HepG2 (cell line): Measurements from ENCODE around the gene TTLL4. TPM values are rescaled to one million over a fixed set of nuclear protein-coding genes. Genes with fewer than 3 reads are reported as not detected.

ENCODE experiments used
- ATAC-seq: fragments of 200-7000 bp; cut with Tn5 transposase; 3 replicates; pipeline ENCODE4 v1.9.1; 2020; ENCODE audit warnings: mild to moderate bottlenecking, moderate library complexity
- BruUV-seq: library from RNA; stranded (reverse); fragments of 400-500 nt; replicated peaks from 2 replicates; lab custom pipeline; 2021; lab: Mats Ljungman, UMichigan
- CTCF ChIA-PET: fragments of 300-600 bp; formaldehyde crosslinking; extraction: SDS; loops from one replicate; lab custom pipeline; 2021; ENCODE audit warnings: low total read pairs, inconsistent platforms, low intra/inter-chr PET ratio; lab: Yijun Ruan, JAX
- POLR2A ChIA-PET: fragments of 350-600 bp; sonication (Branson Sonifier 250); formaldehyde crosslinking; loops from one replicate; lab custom pipeline; 2020; ENCODE audit warnings: antibody characterized with exemption, inconsistent platforms; lab: Yijun Ruan, JAX
- DNase-seq: peaks from one replicate; pipeline ENCODE4 v3.0.0-alpha.2; 2015; ENCODE audit warnings: low spot score
- FAIRE-seq: peaks from 3 replicates; lab custom pipeline; 2011; peaks lifted over from hg19 to GRCh38; lab: Jason Lieb, UNC
- H2AFZ ChIP-seq: one replicate; pipeline ENCODE4 v1.6.1; 2011; ENCODE audit warnings: low read length, inconsistent platforms
- H3K27ac ChIP-seq: fragments of 300-600 bp; 3 replicates; pipeline ENCODE4 v1.8.0; 2011; ENCODE audit warnings: mixed run types, mild to moderate bottlenecking, mixed read lengths, low read length, inconsistent platforms; ENCODE audit not compliant: insufficient read depth; ENCODE audit errors: extremely low read length
- H3K27me3 ChIP-seq, 2 experiments: fragments of 200-600 bp in 1 of 2; 2 replicates in 1 of 2; 3 replicates in 1 of 2; pipeline versions ENCODE4 v1.6.0 to v1.8.0; 2011; ENCODE audit warnings: low read length in 2 of 2, mild to moderate bottlenecking in 2 of 2, moderate library complexity in 2 of 2, inconsistent platforms in 1 of 2; ENCODE audit not compliant: insufficient read depth in 2 of 2, control insufficient read depth in 1 of 2
- H3K36me3 ChIP-seq, 2 experiments: fragments of 200-600 bp in 1 of 2; replicated peaks in 1 of 2; 2 replicates in 1 of 2; 3 replicates in 1 of 2; pipeline versions ENCODE4 v1.5.1 to v1.8.0; 2011; ENCODE audit warnings: low read length in 2 of 2, inconsistent platforms in 1 of 2; ENCODE audit not compliant: insufficient read depth in 2 of 2, control insufficient read depth in 1 of 2
- H3K4me1 ChIP-seq: 2 replicates; pipeline ENCODE4 v1.5.1; 2012; ENCODE audit warnings: low read length, inconsistent platforms; ENCODE audit not compliant: insufficient read depth
- H3K4me2 ChIP-seq: 2 replicates; pipeline ENCODE4 v1.6.0; 2011; ENCODE audit warnings: low read depth, low read length, inconsistent platforms
- H3K4me3 ChIP-seq, 3 experiments: fragments of 200-600 bp in 1 of 3; sonication (generic), shearing (Covaris generic) in 1 of 3; replicated peaks in 1 of 3; 2 replicates each; pipeline ENCODE4 v1.5.1; 2011 to 2016; ENCODE audit warnings: low read length in 3 of 3, inconsistent platforms in 2 of 3, low read depth in 2 of 3, mild to moderate bottlenecking in 2 of 3, control low read depth in 1 of 3, mixed read lengths in 1 of 3; ENCODE audit not compliant: insufficient read depth in 1 of 3
- H3K79me2 ChIP-seq: one replicate; pipeline ENCODE4 v1.6.1; 2011; ENCODE audit warnings: low read length, inconsistent platforms; ENCODE audit not compliant: insufficient read depth
- H3K9ac ChIP-seq: 2 replicates; pipeline ENCODE4 v1.6.0; 2011; ENCODE audit warnings: mild to moderate bottlenecking, low read depth, low read length, inconsistent platforms; ENCODE audit not compliant: insufficient read depth
- H3K9me3 ChIP-seq: 2 replicates; pipeline ENCODE4 v1.5.1; 2012; ENCODE audit warnings: mild to moderate bottlenecking, low read length
- H4K20me1 ChIP-seq: 2 replicates; pipeline ENCODE4 v1.6.0; 2011; ENCODE audit warnings: inconsistent platforms, mild to moderate bottlenecking, low read length, moderate library complexity; ENCODE audit not compliant: insufficient read depth
- FLYWCH1 ChIP-seq: sonication (generic); formaldehyde crosslinking; IDR thresholded peaks from 2 replicates; pipeline ENCODE4 v1.8.1; 2023; ENCODE audit warnings: mild to moderate bottlenecking, missing genetic modification reagents
- HNRNPLL ChIP-seq: fragments of 200-400 bp; formaldehyde crosslinking; IDR thresholded peaks from 2 replicates; pipeline ENCODE4 v1.6.1; 2017; ENCODE audit warnings: mild to moderate bottlenecking, low read depth, low read length; ENCODE audit not compliant: poor library complexity, severe bottlenecking
- HNRNPUL1 ChIP-seq: fragments of 200-400 bp; formaldehyde crosslinking; IDR thresholded peaks from 2 replicates; pipeline ENCODE4 v1.6.1; 2017; ENCODE audit warnings: low read depth, mild to moderate bottlenecking, low read length, moderate library complexity
- MTA1 ChIP-seq: sonication (generic); formaldehyde crosslinking; IDR thresholded peaks from 2 replicates; pipeline ENCODE4 v1.4.0; 2020; ENCODE audit warnings: missing genetic modification reagents, mild to moderate bottlenecking, borderline replicate concordance
- RBM22 ChIP-seq: fragments of 200-400 bp; formaldehyde crosslinking; optimal IDR thresholded peaks from 2 replicates; pipeline ENCODE3; 2017; ENCODE audit warnings: mild to moderate bottlenecking, low read length, moderate library complexity
- ZFP82 ChIP-seq: sonication (generic); formaldehyde crosslinking; IDR thresholded peaks from 2 replicates; pipeline ENCODE4 v1.5.1; 2020; ENCODE audit warnings: mild to moderate bottlenecking, missing genetic modification reagents, borderline replicate concordance
- ZNF574 ChIP-seq: sonication (generic); formaldehyde crosslinking; IDR thresholded peaks from 2 replicates; pipeline ENCODE4 v1.4.0; 2020; ENCODE audit warnings: missing genetic modification reagents
- WGBS: methylation state at CpG from one replicate; pipeline ENCODE4 v1.1.6; 2017; ENCODE audit warnings: low lambda C conversion rate; 5-methylcytosine and 5-hydroxymethylcytosine counted together
- in situ Hi-C: cut with HindIII; loops from 2 replicates; pipeline ENCODE4 v1.10.0; 2017; ENCODE audit warnings: low pct_unique_long_range_greater_than_20kb; ENCODE audit not compliant: extremely low pct_ligation_motif_present
- intact Hi-C: fragments of 100-400 bp; cut with micrococcal nuclease; formaldehyde crosslinking; loops from one replicate; pipeline ENCODE4 v1.10.0; 2022; ENCODE audit not compliant: unreplicated experiment
- polyA plus RNA-seq, 8 experiments: library from polyadenylated mRNA; depleted of rRNA in 3 of 8; stranded (reverse) in 7 of 8; unstranded in 1 of 8; fragments of >200 nt; fragmentation: Illumina TruSeq in 4 of 8; extraction: Trizol in 4 of 8; gene quantifications; 2 replicates each; pipeline versions ENCODE4 v1.2.1 to v1.2.3, GENCODE V29; 2011 to 2016; ENCODE audit warnings: low read depth in 4 of 8, missing spikeins in 1 of 8, mixed read lengths in 1 of 8; ENCODE audit not compliant: insufficient read depth in 1 of 8
- total RNA-seq, 5 experiments: library from RNA; depleted of rRNA; stranded (reverse); fragments of >200 nt; fragmentation: Illumina TruSeq; extraction: Trizol; gene quantifications; 2 replicates each; pipeline ENCODE4 v1.2.3, GENCODE V29; 2016; ENCODE audit warnings: low read depth in 1 of 5

Gene TTLL4
- total and polyA plus RNA-seq, 2 of the 13 experiments (the other 11 are each of a cell fraction or from before 2014, with no cell fraction given), result 77.5 to 84.6 TPM

GRCh38 chr2:218761795-218762194 lies 51.2 kb downstream of the TTLL4 start:
- no peaks in the 10 kb centered on the region for H3K9me3 ChIP-seq
- H2AFZ ChIP-seq, result no peak overlapping the region
- FAIRE-seq (no peak), ATAC-seq (no peak), DNase-seq (no peak)
- H3K27me3 ChIP-seq, result no peaks in the 10 kb centered on the region
- intact Hi-C loops (no loop called here), in situ Hi-C loops (no loop called here)
- 98% methylated on average over 2 of the region's 2 CpGs for WGBS
- H4K20me1 ChIP-seq, result no peaks in the 10 kb centered on the region
- ChIA-PET POLR2A (interaction anchor here (1.7 to 3.2 kb wide), 2 partner anchors 12 to 20 kb away, joined by 6 to 11 read pairs; partner anchors contain the start of gene CYP27A1), CTCF (no interaction called here)
- no TSS peak for BruUV-seq
- no peaks in the 10 kb centered on the region; a peak in 2 of 5 replicates for H3K36me3 ChIP-seq
- H3K9ac ChIP-seq, result no peak overlapping the region
- TF ChIP-seq ZNF574 (CRISPR knock-in tag), result no peak
- TF ChIP-seq ZFP82 (CRISPR knock-in tag), result no peak
- peak; percentile 29 for TF ChIP-seq RBM22
- TF ChIP-seq FLYWCH1 (CRISPR knock-in tag), result no peak
- no peak for TF ChIP-seq HNRNPUL1
- no peak for TF ChIP-seq HNRNPLL
- TF ChIP-seq MTA1 (CRISPR knock-in tag), result no peak
- H3K79me2 ChIP-seq, result no peaks in the 10 kb centered on the region
- peaks cover 79% of the 10 kb centered on the region for H3K4me1 ChIP-seq
- no peak overlapping the region for H3K4me3 ChIP-seq
- H3K27ac ChIP-seq, result no peak overlapping the region
- no peak overlapping the region for H3K4me2 ChIP-seq
